Choroid plexus epithelial cell (primary cell): ENCODE data around the gene SPHKAP.

Source experiments
- DNase-seq: peaks from one replicate; pipeline ENCODE4 v3.0.0-alpha.2; 2010; ENCODE audit warnings: low read depth
- H3K4me3 ChIP-seq: 2 replicates; pipeline ENCODE4 v1.5.1; 2011; ENCODE audit warnings: low read depth, mild to moderate bottlenecking, control low read depth, low read length, moderate library complexity
- TF ChIP-seq, protein P1 (sequence below): conservative IDR thresholded peaks from 2 replicates; pipeline ENCODE4 v1.5.1; 2011; ENCODE audit warnings: low read depth, mild to moderate bottlenecking, control low read depth, inconsistent platforms, low read length, moderate library complexity

The SPHKAP gene

DNA sequence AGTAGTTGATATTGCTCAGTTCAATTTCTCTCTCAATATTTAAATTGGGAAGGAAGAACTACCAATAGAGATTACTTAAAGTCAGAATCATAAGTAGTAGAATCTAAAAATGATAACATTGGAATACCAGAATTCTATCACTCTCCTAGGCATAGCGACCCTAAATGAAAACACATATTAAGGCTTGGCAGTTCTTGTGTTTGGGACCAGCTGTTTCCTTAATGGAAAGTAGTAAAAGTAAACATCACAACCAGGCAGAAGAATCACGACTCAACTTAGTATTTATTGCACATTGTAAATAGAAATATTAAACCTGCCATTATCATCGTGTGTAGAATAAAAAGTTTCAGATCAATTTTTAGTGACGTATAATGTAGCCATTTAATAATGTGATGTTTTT is 117.5 kb downstream of the SPHKAP start:
- TF ChIP-seq, protein P1, sequence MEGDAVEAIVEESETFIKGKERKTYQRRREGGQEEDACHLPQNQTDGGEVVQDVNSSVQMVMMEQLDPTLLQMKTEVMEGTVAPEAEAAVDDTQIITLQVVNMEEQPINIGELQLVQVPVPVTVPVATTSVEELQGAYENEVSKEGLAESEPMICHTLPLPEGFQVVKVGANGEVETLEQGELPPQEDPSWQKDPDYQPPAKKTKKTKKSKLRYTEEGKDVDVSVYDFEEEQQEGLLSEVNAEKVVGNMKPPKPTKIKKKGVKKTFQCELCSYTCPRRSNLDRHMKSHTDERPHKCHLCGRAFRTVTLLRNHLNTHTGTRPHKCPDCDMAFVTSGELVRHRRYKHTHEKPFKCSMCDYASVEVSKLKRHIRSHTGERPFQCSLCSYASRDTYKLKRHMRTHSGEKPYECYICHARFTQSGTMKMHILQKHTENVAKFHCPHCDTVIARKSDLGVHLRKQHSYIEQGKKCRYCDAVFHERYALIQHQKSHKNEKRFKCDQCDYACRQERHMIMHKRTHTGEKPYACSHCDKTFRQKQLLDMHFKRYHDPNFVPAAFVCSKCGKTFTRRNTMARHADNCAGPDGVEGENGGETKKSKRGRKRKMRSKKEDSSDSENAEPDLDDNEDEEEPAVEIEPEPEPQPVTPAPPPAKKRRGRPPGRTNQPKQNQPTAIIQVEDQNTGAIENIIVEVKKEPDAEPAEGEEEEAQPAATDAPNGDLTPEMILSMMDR: no peak
- no peak for DNase-seq
- no peak overlapping the region for H3K4me3 ChIP-seq

DNA sequence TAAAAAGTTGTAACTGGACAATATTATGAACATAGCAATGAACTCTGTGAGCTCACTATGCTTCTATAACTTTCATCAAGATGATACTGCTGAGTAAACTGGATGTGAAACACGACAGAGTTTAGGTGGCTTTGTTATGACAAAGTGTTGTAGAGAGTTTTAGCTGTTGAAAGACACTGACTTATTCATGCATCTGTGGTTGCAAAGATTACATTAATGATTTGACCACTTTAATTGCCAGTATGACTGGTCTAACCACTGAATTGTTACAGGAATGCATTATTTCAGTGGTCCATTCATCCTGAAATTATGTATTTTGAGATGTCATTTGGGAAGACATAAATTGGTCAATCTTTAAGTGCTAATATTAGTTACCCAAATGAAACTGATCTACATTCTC is 117.9 kb downstream of the SPHKAP start:
- TF ChIP-seq, protein P1: no peak
- DNase-seq: no peak
- H3K4me3 ChIP-seq: no peak overlapping the region

DNA sequence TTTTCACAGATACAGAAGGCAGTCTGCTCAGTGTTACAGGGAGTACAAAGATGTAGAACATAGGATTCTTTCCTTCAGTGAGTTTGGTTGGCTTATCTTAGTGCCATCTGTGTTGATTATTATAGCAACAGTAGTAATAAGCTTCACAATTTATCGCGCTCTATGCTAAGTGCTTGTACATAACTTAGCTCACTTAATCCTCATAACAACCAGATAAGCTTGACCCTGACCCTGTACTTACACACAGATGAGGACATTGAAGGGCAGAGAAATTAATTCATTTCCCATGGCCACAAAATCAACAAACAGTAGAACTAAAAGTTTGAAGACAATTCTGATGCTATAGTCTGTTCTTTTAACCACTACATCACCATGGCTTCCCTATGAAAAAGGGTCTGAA is 121.8 kb downstream of the SPHKAP start:
- TF ChIP-seq, protein P1: no peak
- no peak for DNase-seq
- no peak overlapping the region for H3K4me3 ChIP-seq

DNA sequence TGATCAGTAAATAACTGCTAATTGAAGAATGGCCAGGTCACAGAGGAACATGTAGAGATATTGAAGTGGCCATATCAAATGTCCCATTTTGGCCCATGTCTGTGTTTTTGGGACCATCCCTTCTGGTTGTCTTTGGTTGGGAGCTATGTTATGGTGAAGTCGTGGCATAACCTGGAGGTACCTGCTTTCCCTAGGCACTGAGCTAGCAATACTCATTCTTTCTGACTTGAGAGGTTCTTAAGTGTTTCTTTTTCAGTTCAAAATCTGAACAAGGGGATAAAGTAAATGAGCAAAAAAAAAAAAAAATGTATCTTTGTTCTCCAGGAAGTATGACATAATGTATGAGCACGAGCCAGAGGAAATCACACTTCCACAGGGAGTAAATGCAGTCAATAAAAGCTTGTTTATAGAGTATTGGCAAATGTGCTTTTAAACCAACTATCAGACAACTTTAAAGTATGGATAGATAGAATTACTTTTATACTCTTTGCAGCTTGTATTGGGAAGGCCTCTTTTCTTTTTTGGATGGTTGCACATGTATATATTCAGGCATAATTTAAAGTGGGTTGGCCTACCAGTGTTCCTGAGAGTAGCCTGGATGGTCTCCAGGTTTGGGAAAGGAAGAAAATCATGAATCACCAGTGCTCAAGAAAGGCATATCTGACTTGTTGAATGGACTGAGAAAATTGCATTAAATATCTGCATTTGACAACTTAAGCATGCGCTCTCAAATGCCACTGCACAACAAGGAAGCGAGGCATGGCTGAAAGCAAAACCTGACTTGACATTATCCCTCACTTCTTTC is 125.0 kb downstream of the SPHKAP start:
- H3K4me3 ChIP-seq: no peak overlapping the region
- TF ChIP-seq, protein P1: no peak

DNA sequence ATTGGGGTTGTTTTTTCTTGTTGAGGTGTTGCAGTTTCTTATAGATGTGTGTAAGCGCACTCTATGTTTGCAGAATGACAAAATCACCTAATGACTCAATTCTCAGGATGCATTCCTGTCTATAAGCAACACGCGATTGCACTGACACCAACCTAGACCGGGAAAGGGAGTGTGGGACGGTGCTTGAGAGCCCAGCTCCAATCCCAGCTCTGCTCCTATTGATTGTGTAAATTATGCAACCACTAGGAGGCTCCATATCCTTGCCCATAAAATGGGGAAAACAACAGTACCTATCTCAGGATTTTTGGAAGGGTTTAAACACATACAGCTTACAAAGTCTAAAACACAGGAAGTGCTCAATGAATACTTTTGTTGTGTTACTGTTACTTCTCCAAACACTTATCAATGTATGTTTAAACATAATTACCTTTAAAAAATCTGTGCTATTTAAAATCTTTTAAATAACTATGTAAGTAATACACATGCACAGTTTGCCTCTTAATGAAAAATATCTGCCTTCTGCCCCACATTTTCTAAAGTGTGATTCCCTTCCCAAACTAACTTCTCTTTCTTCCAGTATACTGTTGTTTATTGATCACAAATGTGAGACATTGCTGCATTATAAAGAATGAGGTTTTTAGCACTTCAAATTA is 132.5 kb downstream of the SPHKAP start:
- TF ChIP-seq, protein P1: peak; percentile 75
- no peak overlapping the region for H3K4me3 ChIP-seq
- DNase-seq: peak; percentile 69

More for the DNA sequence above, 125.0 kb downstream of the SPHKAP start:
- DNase-seq: no peak

DNA sequence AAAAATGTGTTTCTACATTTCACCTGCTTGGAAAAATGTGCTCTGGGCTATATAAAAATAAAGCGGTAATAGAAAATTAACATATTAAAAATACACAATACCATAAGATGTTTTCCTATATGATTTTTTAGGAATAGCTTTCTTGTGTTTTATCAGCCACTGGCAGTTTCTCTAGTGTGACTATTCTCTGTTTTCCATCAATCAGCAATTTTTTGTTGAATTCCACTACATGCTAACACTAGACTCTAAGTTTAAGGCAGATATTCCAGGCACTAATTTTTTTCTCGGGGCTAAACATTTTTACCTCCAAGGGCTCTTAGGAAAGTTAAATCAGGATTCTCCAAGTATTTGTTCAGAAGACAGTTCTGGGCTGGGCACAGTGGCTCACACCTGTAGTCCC is 140.5 kb downstream of the SPHKAP start:
- TF ChIP-seq, protein P1: no peak
- DNase-seq: no peak
- H3K4me3 ChIP-seq: no peak overlapping the region
